NCI-H1930 (cell line): Measurements from ENCODE around the gene GDF9.

Experiments used
- DNase-seq, 2 experiments: peaks; one replicate each; lab custom pipeline; 2025; lab: John Stamatoyannopoulos, UW

Gene GDF9

GRCh38 chr5:132817011-132817410 lies 49.3 kb downstream of the GDF9 start:
- no peak for DNase-seq

GRCh38 chr5:132816554-132816953 lies 49.7 kb downstream of the GDF9 start:
- DNase-seq: no peak

GRCh38 chr5:132816083-132816482 lies 50.2 kb downstream of the GDF9 start:
- DNase-seq: no peak

- no peak for DNase-seq
Measured at GRCh38 chr5:132815454-132815853, 50.8 kb downstream of the GDF9 start.

GRCh38 chr5:132814503-132815294 lies 51.6 kb downstream of the GDF9 start:
- DNase-seq: no peak

- DNase-seq: no peak
Measured at GRCh38 chr5:132813599-132814502, 52.4 kb downstream of the GDF9 start.

DNA sequence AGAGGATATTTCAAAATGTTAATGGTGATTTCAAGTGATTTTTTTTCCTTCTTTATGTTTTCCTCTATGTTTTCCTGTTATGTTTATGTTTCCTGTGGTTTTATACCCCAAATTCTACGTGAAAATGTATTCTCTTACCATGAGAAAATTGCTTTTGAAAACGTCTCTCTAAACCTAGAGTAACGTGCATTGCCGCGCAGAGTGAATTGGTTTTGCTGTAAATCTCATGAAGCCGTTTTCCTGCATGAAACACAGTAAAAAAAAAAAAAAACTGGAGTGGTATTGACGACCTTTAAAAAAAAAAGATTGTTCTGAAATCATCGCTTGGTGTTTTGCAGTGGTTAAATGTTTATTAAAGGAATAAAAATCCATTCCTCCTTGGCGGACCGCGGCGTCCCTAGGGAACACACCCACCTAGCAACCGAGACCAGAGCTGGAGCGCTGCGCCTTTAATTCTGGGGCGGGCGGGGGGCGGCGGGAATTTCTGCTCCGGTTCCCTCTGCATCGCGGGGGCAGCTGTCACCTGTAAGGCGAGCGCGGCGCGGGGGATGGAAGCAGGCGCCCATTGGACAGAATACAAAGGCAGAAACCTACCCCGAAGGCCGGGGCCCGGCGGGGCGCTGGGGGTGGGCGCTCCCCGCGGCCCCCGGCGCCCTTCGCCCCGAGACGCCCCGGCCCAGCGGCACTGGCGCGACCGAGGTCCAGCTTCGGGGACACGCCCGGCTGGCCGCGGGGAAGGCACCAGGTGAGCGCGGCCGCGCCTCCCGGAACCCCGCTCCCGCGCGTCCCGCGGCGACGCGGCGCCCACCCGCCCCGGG lies 53.3 kb downstream of the GDF9 start, which contains the start of gene SOWAHA:
Gene SOWAHA (plus strand): TSS at position 522 of the 818 bp plus-strand sequence. CDS start 320 bp downstream, outside the sequence.
- peak; percentile 15 to 20 for DNase-seq

DNA sequence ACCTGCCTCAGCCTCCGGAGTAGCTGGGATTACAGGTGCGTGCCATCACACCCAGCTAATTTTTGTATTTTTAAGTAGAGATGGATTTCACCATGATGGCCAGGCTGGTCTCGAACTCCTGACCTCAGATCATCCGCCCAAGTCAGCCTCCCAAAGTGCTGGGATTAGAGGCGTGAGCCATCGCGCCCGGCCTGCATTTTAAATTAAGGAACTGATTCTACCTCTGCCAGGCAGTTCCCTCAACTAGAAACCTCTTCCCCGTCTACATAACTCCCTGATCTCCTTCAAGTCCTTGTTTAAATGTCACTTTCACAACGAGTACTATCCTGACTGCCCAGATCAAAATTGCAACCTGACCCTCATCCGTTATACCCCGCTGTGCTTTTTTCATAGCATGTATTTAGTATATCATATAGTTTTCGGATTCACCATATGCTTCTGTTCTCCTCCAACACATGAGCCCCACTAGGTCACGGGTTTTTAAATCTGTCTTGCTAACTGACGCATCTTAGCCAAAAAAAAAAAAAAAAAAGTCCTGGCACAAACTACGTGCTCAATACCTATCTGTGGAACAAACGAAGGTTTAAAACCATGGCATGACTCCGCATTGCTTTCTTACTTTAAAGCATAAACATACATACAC lies 54.0 kb downstream of the GDF9 start:
- DNase-seq: no peak
